Stimulated activated CD8-positive, alpha-beta memory T cell treated with anti-CD3 and anti-CD28 coated beads, Interleukin-7, amount 100 ng/mL, for 4 hours (primary cell): ENCODE data around the gene RRAS.

Experiments used
- DNase-seq, 2 donors: peaks; one replicate each; pipeline ENCODE4 v3.0.0-alpha.2; 2020; ENCODE audit warnings: low read depth in 2 of 2

The RRAS gene

DNA sequence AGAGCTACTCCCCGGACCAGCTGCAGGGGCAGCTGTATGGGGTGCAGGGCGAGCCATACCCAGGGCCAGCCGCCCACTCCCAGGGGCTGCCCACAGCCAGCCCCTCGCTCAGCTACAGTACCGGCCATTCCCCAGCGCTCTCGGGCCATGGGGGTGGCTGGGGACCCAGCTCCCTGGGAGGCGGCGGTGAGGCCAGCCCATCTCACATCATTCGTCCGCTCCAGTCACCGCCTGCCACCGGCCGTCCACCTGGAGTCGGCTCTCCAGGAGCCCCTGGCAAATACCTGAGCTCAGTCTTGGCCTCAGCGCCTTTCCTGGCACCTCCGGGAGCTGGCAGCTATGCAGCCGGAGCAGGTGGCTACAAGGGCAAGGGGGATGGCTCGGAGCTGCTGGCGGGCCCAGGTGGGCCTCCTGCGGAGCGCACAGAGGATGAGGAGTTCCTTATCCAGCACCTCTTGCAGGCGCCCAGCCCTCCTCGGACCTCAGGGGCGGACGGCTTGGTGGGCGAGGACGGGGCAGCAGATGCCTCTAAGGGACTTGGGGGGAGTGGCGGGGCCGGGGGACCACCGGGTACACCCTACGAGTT lies 44.0 kb downstream of the RRAS start:
- DNase-seq, result no peak

GRCh38 chr19:49594993-49595818 lies 44.7 kb downstream of the RRAS start:
- no peak for DNase-seq

DNA sequence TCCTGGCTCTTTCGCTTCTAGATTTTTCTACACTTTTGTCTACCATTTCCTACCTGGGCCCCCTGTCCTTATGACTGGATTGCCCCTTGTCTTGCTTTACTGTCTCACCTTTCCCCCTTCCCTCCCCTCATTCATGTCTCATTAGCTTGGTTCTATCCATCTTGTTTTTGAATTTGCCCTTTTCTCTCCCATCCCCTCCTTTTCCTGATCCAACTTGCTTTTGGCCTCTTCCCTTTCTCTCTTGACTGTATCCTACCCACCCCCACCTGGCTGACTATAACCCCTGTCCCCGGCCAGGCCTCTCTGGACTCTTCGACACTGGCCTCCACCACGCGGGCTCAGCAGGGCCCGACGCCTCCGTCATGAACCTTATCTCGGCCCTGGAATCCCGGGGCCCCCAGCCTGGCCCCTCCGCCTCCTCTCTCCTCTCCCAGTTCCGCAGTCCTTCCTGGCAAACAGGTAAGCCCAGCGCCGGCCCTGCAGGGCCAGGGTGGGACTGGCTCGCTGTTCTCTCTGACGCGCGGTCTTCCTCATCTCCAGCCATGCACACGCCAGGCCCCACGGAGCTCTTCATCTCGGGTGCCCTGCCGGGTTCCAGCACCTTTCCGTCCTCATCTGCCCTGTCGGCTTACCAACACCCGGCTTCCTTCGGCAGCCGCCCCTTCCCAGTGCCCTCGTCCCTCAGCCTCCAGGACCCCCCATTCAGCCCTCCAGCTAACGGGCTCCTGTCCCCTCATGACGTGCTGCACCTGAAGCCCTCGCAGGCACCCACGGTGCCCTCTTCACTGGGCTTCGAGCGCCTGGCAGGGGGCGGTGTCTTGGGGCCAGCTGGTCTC lies 45.6 kb downstream of the RRAS start:
- DNase-seq, result no peak

DNA sequence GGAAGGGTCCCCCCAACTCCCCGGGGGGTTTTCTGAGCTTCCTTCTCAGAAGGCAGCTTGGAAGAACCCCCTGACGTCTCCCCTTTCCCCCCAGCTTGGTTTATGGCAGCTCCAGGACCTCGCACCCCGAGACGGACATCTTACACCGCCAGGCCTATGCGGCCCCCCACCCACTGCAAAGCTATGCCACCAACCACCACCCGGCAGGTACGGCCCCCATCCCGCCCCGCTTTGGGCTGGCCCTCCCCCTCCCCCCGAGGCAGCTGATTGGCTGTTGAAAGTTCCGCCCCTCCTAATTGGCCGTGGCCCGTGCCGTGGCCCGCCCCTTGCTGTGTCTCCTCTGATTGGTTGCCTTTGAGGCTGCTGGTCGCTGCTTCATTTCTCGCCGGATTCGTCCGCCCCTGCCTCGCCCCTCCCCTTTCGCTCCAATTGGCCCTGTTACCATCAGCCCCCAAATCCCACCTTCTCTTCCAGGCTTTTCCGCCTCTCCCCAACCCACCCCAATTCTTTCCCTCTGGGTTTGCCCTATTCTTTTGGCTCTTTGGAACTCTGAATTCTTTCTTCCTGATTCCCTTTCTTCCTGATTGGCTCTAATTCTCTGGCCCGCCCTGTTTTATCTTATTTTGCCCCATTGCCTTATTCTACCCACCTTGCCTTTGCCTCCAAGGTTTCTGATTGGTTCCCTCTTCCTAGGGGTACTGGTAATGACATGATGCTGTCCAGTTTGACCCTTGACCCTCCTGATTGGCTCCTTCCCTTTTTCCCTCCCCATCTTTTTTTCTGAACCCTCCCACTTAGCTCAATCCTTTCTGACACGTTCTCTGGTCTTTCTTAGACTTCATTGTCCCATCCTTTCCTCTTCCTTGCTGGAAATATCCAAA lies 46.5 kb downstream of the RRAS start:
- DNase-seq, result peak; percentile 88 to 89

DNA sequence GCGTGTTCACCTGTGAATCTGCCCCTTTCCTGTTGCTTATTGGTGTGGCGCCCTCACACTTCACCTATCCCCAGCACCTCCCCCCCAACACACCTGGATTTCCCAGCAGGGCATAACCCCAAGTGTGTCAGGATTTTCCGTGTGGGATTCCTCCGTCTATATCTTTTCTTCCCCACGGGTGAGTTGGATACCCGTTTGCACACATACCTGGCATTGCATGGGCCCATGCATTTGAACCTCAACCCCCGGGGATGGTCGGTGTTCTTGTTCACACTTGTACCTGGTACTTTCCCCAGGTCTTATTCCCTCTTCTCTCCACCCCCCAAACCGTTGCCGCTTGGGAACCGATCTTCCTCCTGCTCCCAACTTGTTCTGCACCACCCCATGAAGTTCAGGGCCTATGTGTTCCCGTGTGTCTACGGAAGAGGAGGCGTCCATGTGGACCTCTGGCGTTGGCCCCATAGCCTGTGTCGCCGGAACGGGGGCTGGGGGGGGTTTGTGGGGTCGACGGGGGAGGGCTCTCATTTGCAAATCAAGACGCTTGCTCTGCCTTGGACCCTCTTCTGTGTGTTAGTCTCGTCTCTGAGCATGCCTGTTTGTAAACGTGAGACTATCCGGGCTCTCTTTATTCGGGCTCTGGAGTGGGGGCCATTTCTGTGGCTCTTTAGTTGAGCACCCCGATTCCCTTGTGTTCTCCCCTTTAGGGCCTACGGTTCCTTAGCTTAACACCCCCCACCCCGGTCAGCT lies 47.3 kb downstream of the RRAS start:
- DNase-seq, result no peak

DNA sequence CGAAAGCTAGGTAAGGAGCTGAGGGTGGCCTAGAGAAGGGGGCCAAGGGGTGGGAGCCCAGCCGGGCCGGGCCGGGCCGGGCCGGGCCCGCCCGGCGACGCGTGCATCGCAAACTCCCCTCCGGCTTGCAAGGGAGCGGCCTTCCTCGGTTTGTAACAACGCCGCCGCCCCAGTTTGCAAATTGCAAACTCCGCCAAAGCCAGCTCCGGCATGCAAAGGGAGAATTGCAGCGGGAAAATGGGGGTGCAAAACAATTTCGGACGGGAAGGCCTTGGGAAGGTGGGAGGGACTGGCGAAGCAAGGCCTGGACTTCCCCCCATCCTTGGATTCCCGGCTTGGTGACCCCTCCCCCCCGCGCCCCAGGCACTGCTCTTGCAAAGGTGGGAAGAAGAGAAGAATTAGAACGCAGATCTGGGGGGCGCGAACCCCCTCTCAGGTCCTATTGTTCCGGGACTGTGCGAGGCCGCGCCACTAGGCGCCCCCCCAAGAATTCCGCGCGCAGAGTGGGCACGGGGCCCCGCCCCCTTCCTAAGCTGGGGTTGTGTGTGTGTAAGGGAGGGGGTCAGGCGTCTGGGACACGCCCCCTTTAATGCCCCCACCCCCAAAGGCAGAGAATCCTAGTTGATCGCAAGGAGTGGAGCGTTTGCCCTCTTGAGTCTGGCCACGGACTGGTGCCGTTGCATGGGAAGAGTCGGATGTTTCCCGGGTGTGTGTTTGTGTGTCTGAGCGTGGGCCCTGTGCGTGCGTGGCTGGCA lies 48.0 kb downstream of the RRAS start:
- no peak for DNase-seq

DNA sequence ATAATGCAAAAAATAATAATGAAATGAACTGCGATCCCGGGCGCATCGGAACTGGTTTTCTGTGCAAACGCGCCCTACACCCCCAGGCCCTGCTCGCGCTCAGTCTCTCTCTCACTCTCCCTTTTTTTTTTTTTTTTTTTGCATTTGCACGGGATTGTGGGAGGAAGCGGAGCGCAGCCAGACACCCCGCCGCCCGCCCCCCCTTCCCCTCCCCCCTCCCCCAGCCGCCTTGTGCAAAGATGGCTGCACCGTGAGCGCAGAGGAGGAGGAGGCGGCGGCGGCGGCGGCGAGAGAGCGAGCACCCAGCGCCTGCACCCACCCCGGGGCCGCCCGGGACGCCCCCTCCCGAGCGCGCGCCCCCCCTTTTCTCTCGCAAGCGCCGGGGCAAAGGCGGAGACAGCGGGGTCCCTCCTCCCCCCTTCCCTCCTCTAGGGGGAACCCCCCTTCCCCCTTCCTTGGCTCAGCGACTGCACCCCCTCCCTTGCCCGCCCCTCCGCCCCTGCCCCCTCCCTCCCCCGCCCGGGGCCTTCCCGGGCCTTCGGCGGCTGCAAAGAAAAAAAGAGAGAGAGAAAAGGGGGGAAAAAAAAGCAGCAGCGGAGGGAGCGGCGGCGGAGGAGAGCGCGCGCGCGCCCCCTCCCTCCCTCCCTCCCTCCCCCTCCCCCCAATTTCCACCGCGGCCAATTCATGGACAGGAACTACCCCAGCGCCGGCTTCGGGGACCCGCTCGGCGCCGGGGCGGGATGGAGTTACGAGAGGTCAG lies 48.8 kb downstream of the RRAS start, which contains the start of gene PRR12:
PRR12 (plus strand) TSS at position 212 of the 760 bp plus-strand sequence; CDS start at position 685, 473 bp downstream.
- peak in 1 of 2 donors; percentile 75 for DNase-seq

DNA sequence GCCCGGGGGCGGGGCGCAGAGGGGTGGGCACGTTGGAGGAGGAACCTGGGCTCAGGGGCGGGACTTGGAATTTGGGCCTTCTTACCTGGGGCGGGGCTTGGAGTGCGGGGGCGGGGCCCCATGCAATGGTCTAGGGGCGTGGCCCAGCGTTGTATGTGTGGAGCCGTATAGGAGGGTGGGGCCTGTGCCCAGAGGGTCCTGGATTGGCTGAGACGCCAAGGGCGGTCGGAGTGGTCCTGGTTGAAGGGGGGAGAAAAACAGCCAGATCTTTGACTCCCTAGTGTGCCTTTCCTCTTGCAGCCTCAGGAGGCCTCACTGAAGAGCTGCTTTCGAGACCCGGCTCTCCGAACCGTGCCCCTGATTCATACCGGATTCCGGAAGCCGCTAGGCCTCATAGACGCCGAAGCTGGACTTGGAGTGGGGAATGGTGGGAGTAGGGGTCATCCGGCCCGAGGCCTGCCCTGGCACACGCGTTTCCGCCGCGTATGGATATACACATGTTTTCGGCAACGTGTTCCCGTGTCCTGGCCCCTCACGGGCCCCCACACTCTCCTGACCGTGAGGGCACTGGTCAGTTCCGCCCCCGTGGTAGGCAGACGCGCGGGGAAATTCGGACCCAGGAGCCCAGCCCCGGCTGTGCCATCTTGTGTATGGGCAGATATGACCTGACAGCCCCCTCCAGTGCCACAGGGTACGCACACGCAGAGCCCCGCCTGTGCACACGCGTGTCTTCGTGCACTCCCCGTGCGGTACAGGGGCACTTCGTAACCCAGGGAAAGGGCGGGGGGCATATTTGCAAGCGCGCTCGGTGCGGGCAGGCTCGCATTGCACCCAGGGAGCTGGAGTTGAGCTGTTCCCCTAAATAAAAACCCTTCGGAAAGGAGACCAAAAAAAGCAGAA lies 49.6 kb downstream of the RRAS start:
- peak; percentile 90 to 91 for DNase-seq

DNA sequence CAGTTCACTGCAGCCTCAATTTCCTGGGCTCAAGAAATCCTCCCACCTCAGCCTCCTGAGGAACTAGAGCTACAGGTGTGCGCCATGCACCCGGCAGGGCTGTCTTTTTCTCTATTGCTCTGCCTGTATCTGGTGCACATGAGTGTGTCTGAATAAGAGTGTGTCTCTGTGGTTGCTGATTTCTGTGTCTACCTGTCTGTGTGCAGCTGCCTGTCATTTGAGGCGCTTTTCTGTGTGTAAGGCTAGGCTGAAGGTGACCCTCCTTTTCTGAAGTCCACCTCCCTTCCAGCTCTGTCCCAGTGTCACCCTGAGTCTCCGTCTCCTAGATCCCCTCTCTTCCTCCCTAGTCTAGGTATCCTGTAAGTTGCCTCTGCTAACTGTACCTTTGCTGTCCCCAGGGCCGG lies 50.4 kb downstream of the RRAS start:
- DNase-seq, result no peak

- DNase-seq, result no peak
These were observed 51.4 kb downstream of the RRAS start for GRCh38 chr19:49588365-49589122.

GRCh38 chr19:49587227-49587626 lies 52.7 kb downstream of the RRAS start:
- no peak for DNase-seq
